Hepatocyte (in vitro differentiated cells): ENCODE data around the gene CPT1B.

Experiments
- EZH2 ChIP-seq: fragments of 200-600 bp; sonication (generic); IDR thresholded peaks from 2 replicates; pipeline ENCODE4 v1.6.1; 2016; ENCODE audit warnings: antibody characterized with exemption, mild to moderate bottlenecking, borderline replicate concordance
- TF ChIP-seq, protein P1 (sequence below): fragments of 200-600 bp; sonication (generic); IDR thresholded peaks from 2 replicates; pipeline ENCODE4 v1.5.1; 2016; ENCODE audit warnings: antibody characterized with exemption, mild to moderate bottlenecking; ENCODE audit not compliant: poor library complexity

- TF ChIP-seq, protein P1, sequence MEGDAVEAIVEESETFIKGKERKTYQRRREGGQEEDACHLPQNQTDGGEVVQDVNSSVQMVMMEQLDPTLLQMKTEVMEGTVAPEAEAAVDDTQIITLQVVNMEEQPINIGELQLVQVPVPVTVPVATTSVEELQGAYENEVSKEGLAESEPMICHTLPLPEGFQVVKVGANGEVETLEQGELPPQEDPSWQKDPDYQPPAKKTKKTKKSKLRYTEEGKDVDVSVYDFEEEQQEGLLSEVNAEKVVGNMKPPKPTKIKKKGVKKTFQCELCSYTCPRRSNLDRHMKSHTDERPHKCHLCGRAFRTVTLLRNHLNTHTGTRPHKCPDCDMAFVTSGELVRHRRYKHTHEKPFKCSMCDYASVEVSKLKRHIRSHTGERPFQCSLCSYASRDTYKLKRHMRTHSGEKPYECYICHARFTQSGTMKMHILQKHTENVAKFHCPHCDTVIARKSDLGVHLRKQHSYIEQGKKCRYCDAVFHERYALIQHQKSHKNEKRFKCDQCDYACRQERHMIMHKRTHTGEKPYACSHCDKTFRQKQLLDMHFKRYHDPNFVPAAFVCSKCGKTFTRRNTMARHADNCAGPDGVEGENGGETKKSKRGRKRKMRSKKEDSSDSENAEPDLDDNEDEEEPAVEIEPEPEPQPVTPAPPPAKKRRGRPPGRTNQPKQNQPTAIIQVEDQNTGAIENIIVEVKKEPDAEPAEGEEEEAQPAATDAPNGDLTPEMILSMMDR = no peak
- no peak for TF ChIP-seq EZH2
These were observed 27.8 kb downstream of the CPT1B start for GRCh38 chr22:50550395-50550794.
